ENCODE data around the gene RBM28.

DNA sequence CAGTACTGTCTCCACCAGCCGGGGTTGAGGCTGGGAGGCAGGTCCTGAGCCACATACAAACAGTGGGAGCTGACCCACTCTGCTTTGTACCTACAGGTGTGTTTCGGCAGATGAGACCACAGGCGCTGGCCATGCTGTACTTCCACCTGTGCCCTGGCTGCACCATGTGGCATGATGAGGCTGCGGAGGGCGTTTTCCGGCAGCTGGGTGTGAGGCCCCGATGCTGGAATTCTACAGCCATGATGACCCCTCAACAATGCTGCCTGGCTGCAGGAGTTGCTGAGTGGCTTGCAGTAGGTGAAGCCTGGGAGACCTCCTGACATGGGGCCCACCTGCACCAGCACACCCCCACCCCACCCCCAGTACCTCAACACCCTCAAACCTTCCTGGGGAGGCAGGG lies 48.1 kb upstream of the RBM28 start:
- TF ChIP-seq CTCF (IDR thresholded peaks at IDR 0.05), result no peak
- no peak for TF ChIP-seq SIN3A (IDR thresholded peaks at IDR 0.05; ENCODE audit: borderline replicate concordance, insufficient read depth, low read depth, low read length)

Data from Panc1 (cell line).